Esophagus squamous epithelium (tissue), 4 donors: Measurements from ENCODE around the gene SMNDC1.
"Not testable (repeated sequence)": the region's sequence is repeated elsewhere in the genome, so short reads cannot be mapped to it uniquely, and the experiment has no call there.

Source experiments
- POLR2A ChIP-seq, 4 donors: fragments of 450-650 bp; IDR thresholded peaks; one replicate each; pipeline ENCODE4 v1.6.1; 2017; ENCODE audit warnings: antibody characterized with exemption in 4 of 4, mild to moderate bottlenecking in 4 of 4, moderate library complexity in 3 of 4
- TF ChIP-seq, protein P1 (sequence below), 6 experiments: fragments of 450-650 bp in 4 of 6; fragments of 200-600 bp in 2 of 6; sonication (generic) in 2 of 6; IDR thresholded peaks; one replicate each; pipeline ENCODE4 v1.5.1; 2016 to 2019; ENCODE audit warnings: antibody characterized with exemption in 6 of 6, mild to moderate bottlenecking in 4 of 6, moderate library complexity in 4 of 6

GRCh38 chr10:110251392-110251791 lies 53.3 kb downstream of the SMNDC1 start:
- TF ChIP-seq POLR2A (IDR thresholded peaks at IDR 0.05), result not testable (repeated sequence)
- TF ChIP-seq, protein P1, sequence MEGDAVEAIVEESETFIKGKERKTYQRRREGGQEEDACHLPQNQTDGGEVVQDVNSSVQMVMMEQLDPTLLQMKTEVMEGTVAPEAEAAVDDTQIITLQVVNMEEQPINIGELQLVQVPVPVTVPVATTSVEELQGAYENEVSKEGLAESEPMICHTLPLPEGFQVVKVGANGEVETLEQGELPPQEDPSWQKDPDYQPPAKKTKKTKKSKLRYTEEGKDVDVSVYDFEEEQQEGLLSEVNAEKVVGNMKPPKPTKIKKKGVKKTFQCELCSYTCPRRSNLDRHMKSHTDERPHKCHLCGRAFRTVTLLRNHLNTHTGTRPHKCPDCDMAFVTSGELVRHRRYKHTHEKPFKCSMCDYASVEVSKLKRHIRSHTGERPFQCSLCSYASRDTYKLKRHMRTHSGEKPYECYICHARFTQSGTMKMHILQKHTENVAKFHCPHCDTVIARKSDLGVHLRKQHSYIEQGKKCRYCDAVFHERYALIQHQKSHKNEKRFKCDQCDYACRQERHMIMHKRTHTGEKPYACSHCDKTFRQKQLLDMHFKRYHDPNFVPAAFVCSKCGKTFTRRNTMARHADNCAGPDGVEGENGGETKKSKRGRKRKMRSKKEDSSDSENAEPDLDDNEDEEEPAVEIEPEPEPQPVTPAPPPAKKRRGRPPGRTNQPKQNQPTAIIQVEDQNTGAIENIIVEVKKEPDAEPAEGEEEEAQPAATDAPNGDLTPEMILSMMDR (IDR thresholded peaks at IDR 0.05), result not testable (repeated sequence)
